Endothelial cell of umbilical vein (primary cell): ENCODE measurements around the gene FOXK1. TPM values are rescaled to one million over a fixed set of nuclear protein-coding genes. Genes with fewer than 3 reads are reported as not detected.

Experiments used
- BruUV-seq: library from RNA; stranded (reverse); fragments of 400-500 nt; replicated peaks from 2 replicates; lab custom pipeline; 2021; lab: Mats Ljungman, UMichigan
- CTCF ChIA-PET: fragments of 300-600, 350-600 bp; sonication (Branson Sonifier 250); formaldehyde crosslinking; loops from one replicate; lab custom pipeline; 2021; ENCODE audit warnings: antibody characterized with exemption, inconsistent platforms; lab: Charles Lee
- POLR2A ChIA-PET: fragments of 300-600, 350-600 bp; sonication (Branson Sonifier 250); formaldehyde crosslinking; loops from one replicate; lab custom pipeline; 2021; ENCODE audit warnings: antibody characterized with exemption, inconsistent platforms; lab: Charles Lee
- DNase-seq: peaks from one replicate; pipeline ENCODE4 v3.0.0-alpha.2; 2011; ENCODE audit warnings: low read depth, low spot score
- FAIRE-seq: peaks from 2 replicates; lab custom pipeline; 2011; peaks lifted over from hg19 to GRCh38; lab: Jason Lieb, UNC
- H2AFZ ChIP-seq: 2 replicates; pipeline ENCODE4 v1.6.0; 2012; ENCODE audit warnings: low read depth, low read length, control low read depth, inconsistent platforms
- H3K27ac ChIP-seq: 2 replicates; pipeline ENCODE4 v1.5.1; 2011; ENCODE audit warnings: low read depth, mild to moderate bottlenecking, control low read depth, low read length, moderate library complexity; ENCODE audit not compliant: insufficient read depth
- H3K27me3 ChIP-seq, 2 experiments: 2 replicates each; pipeline versions ENCODE4 v1.6.0 to v1.6.1; 2011; ENCODE audit warnings: low read length in 2 of 2, mixed read lengths in 1 of 2; ENCODE audit not compliant: control insufficient read depth in 2 of 2, insufficient read depth in 2 of 2
- H3K36me3 ChIP-seq, 2 experiments: 2 replicates in 1 of 2; 3 replicates in 1 of 2; pipeline ENCODE4 v1.5.1; 2011; ENCODE audit warnings: low read length in 2 of 2, mild to moderate bottlenecking in 1 of 2, moderate library complexity in 1 of 2; ENCODE audit not compliant: control insufficient read depth in 2 of 2, insufficient read depth in 2 of 2; ENCODE audit errors: extremely low read depth in 1 of 2
- H3K4me1 ChIP-seq: 3 replicates; pipeline ENCODE4 v1.5.1; 2011; ENCODE audit warnings: mild to moderate bottlenecking, low read length; ENCODE audit not compliant: control insufficient read depth, insufficient read depth; ENCODE audit errors: extremely low read depth
- H3K4me2 ChIP-seq: 2 replicates; pipeline ENCODE4 v1.6.1; 2011; ENCODE audit warnings: low read length, control low read depth, mixed read lengths; ENCODE audit not compliant: insufficient read depth
- H3K4me3 ChIP-seq, 3 experiments: fragments of 200-600 bp in 1 of 3; sonication (generic), shearing (Covaris generic) in 1 of 3; replicated peaks in 1 of 3; 2 replicates each; pipeline ENCODE4 v1.5.1; 2011 to 2016; ENCODE audit warnings: control low read depth in 3 of 3, low read length in 3 of 3, mild to moderate bottlenecking in 2 of 3, inconsistent platforms in 1 of 3, low read depth in 1 of 3, moderate library complexity in 1 of 3; ENCODE audit not compliant: insufficient read depth in 1 of 3
- H3K79me2 ChIP-seq: 2 replicates; pipeline ENCODE4 v1.6.0; 2012; ENCODE audit warnings: low read length, inconsistent platforms; ENCODE audit not compliant: control insufficient read depth, insufficient read depth
- H3K9ac ChIP-seq: replicated peaks from 2 replicates; pipeline ENCODE3; 2011; ENCODE audit warnings: low read length, control low read depth; ENCODE audit not compliant: insufficient read depth; ENCODE audit errors: extremely low read depth
- H3K9me1 ChIP-seq: replicated peaks from 3 replicates; pipeline ENCODE4 v1.6.0; 2011; ENCODE audit warnings: mild to moderate bottlenecking, low read length; ENCODE audit not compliant: control insufficient read depth, insufficient read depth; ENCODE audit errors: extremely low read depth
- H3K9me3 ChIP-seq: replicated peaks from 2 replicates; pipeline ENCODE4 v1.5.1; 2012; ENCODE audit warnings: low read length, inconsistent platforms; ENCODE audit not compliant: control insufficient read depth, insufficient read depth
- H4K20me1 ChIP-seq: replicated peaks from 2 replicates; pipeline ENCODE3; 2011; ENCODE audit warnings: mild to moderate bottlenecking, low read length; ENCODE audit not compliant: control insufficient read depth, insufficient read depth; ENCODE audit errors: extremely low read depth
- CTCF ChIP-seq, 2 donors: IDR thresholded peaks; 1 replicate in 1 of 2; 2 replicates in 1 of 2; pipeline ENCODE4 v1.5.1; 2011; ENCODE audit warnings: low read length in 2 of 2, mild to moderate bottlenecking in 2 of 2, moderate library complexity in 2 of 2, control low read depth in 1 of 2, inconsistent platforms in 1 of 2, low read depth in 1 of 2; ENCODE audit not compliant: insufficient read depth in 1 of 2; ENCODE audit errors: extremely low read depth in 1 of 2
- GATA2 ChIP-seq: IDR thresholded peaks from 2 replicates; pipeline ENCODE4 v1.7.0; 2011; ENCODE audit warnings: low read depth, mild to moderate bottlenecking, moderate library complexity, mixed read lengths, low read length; ENCODE audit not compliant: insufficient read length, insufficient read depth
- MAX ChIP-seq: IDR thresholded peaks from 2 replicates; pipeline ENCODE4 v1.6.1; 2011; ENCODE audit not compliant: insufficient read depth, insufficient read length
- MYC ChIP-seq: IDR thresholded peaks from one replicate; pipeline ENCODE4 v1.6.1; 2011; ENCODE audit warnings: mild to moderate bottlenecking, low read depth, low read length
- POLR2A ChIP-seq: IDR thresholded peaks from 2 replicates; pipeline ENCODE4 v1.6.1; 2012; ENCODE audit warnings: low read depth, mild to moderate bottlenecking, control low read depth, low read length
- POLR2AphosphoS5 ChIP-seq: IDR thresholded peaks from 2 replicates; pipeline ENCODE4 v1.6.1; 2012; ENCODE audit warnings: low read depth, mild to moderate bottlenecking, control low read depth, low read length, moderate library complexity; ENCODE audit not compliant: insufficient read depth
- dilution Hi-C: fragments of 300-500 bp; cut with MboI; formaldehyde crosslinking; loops from one replicate; pipeline ENCODE4 v1.15.0; 2019; ENCODE audit warnings: low sequenced_read_pairs; ENCODE audit not compliant: extremely low pct_ligation_motif_present
- intact Hi-C: fragments of 100-400 bp; cut with micrococcal nuclease; formaldehyde crosslinking; loops from one replicate; pipeline ENCODE4 v1.10.0; 2022
- polyA plus RNA-seq, 4 experiments: library from polyadenylated mRNA; depleted of rRNA in 3 of 4; stranded (reverse) in 3 of 4; unstranded in 1 of 4; fragments of >200 nt; gene quantifications; 2 replicates each; pipeline versions ENCODE4 v1.2.1 to v1.2.3, GENCODE V29; 2011 to 2012; ENCODE audit warnings: missing spikeins in 1 of 4
- total RNA-seq: library from RNA; stranded (reverse); gene quantifications from 2 replicates; pipeline ENCODE4 v1.2.3, GENCODE V29; 2021

Gene FOXK1
- total and polyA plus RNA-seq, 2 donors (not counting 3 experiments of a cell fraction or from before 2014, with no cell fraction given): 8.0 to 52.1 TPM

DNA sequence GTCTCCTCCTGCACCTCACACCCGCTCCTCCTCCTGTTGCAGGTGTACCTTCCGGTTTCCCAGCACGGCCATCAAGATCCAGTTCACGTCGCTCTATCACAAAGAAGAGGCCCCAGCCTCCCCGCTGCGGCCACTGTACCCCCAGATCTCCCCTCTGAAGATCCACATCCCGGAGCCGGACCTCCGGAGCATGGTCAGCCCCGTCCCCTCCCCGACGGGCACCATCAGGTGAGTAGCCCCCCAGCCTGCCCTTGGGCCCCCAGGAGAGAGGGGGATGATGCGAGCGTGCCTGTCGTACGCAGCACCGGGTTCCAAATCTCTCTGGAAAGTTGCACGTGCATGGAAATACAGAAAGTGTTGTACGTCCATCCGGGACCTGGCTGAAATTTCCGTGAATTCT, 58.7 kb downstream of the FOXK1 start:
- ChIA-PET CTCF (interaction anchor here (1.1 kb wide), 1 partner anchor 16 kb away, joined by 4 read pairs; no protein-coding TSS in a partner anchor), POLR2A (no interaction called here)
- H3K4me3 ChIP-seq: no peak overlapping the region
- H3K4me2 ChIP-seq: no peak overlapping the region
- no peaks in the 10 kb centered on the region for H4K20me1 ChIP-seq
- peaks cover 28% of the 10 kb centered on the region for H3K79me2 ChIP-seq
- dilution Hi-C loops: no loop called here
- DNase-seq (no peak), FAIRE-seq (no peak)
- no peak overlapping the region for H3K9ac ChIP-seq
- TF ChIP-seq GATA2 (no peak), POLR2AphosphoS5 (no peak), CTCF (IDR thresholded peaks at IDR 0.05; ENCODE audit: extremely low read depth in 1 of 2, insufficient read depth in 1 of 2, low read depth in 1 of 2, low read length in 2 of 2) (no peak), MYC (no peak), MAX (no peak), POLR2A (no peak)
- no peaks in the 10 kb centered on the region for H3K9me3 ChIP-seq
- no peak overlapping the region for H2AFZ ChIP-seq
- no peaks in the 10 kb centered on the region for H3K27me3 ChIP-seq
- peaks cover 30% of the 10 kb centered on the region for H3K4me1 ChIP-seq
- H3K27ac ChIP-seq: no peak overlapping the region
- intact Hi-C loops: no loop called here
- peaks cover 7 to 11% of the 10 kb centered on the region in 2 experiments for H3K36me3 ChIP-seq
- BruUV-seq: no TSS peak
- no peaks in the 10 kb centered on the region for H3K9me1 ChIP-seq
